Activated T-cell treated with anti-CD3 and anti-CD28 coated beads, Interleukin-2, amount 50 U/mL, for 4 hours (primary cell): ENCODE results near the gene MAD1L1. TPM values are rescaled to one million over a fixed set of nuclear protein-coding genes. Genes with fewer than 3 reads are reported as not detected.

Experiments
- ATAC-seq, 2 donors: fragments of 200-7000 bp; cut with Tn5 transposase; one replicate each; pipeline ENCODE4 v1.10.0; 2021
- DNase-seq: peaks from one replicate; pipeline ENCODE4 v3.0.0-alpha.2; 2020
- H3K27me3 Mint-ChIP-seq: one replicate; pipeline ENCODE4 v1.8.0; 2021; ENCODE audit warnings: low read depth, mixed read lengths
- H3K36me3 Mint-ChIP-seq: one replicate; pipeline ENCODE4 v1.8.0; 2022; ENCODE audit warnings: mixed read lengths; ENCODE audit not compliant: insufficient read depth
- H3K4me1 Mint-ChIP-seq: one replicate; pipeline ENCODE4 v1.8.0; 2021; ENCODE audit warnings: low read depth, mixed read lengths
- H3K4me3 Mint-ChIP-seq: one replicate; pipeline ENCODE4 v1.8.0; 2021; ENCODE audit warnings: mild to moderate bottlenecking, moderate library complexity, mixed read lengths
- H3K9me3 Mint-ChIP-seq: one replicate; pipeline ENCODE4 v1.8.0; 2021; ENCODE audit warnings: mixed read lengths
- total RNA-seq, 3 donors: library from RNA; stranded (reverse); gene quantifications; one replicate each; pipeline ENCODE4 v1.2.1, GENCODE V29; 2021

The MAD1L1 gene
- total RNA-seq, 3 donors from 2014 or later = 55.8 to 59.4 (median 57.9) TPM

DNA sequence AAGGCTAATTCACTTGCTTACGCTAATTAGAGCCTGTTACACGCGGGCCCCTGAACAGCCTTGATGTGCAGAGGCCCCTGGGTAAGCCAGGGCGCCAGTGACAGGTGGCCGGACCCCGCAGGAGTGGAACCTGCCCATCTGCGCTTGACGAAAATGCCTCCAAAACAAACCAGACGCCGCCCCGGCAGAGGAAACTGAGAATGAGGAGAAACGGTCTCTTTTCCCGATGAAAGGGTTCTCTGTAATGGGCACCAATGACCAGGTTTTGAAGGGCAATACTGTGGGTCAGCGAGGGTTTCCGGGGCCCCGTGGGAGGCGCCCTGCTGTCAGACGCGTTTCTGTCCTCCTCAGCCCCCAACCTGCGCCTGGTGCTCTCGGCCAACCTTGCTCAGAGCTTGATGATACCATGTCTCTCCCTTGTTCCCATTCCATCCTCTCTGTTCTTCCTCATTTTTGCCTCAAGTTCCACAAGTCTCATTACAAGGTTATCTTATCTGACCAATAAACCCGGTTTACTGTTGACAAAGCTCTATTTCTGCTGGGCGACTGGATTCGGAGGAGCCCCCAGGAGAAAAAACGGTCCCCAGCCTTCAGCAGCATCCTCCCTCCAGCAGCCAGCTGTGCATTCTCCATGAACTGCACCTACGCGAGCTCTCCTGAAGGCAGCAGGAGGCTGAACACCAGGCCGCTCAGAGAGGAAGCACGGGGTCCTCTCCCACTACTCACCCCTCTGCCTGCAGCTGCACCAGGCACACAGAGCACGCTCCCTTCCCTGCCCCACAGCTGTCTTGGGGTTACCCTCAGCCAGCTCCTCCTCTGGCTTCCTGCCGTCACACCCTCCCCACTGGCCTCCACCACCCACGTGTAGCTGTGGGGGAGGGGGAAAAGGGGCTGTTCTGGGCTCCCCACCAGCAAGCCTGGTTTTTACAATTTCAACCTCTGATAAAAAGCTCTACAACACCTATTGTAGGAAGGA is 202.0 kb downstream of the MAD1L1 start:
- no peaks in the 10 kb centered on the region for H3K27me3 Mint-ChIP-seq
- no peak for DNase-seq
- peak overlapping the region; percentile 6 for H3K4me3 Mint-ChIP-seq
- peaks cover 26% of the 10 kb centered on the region for H3K4me1 Mint-ChIP-seq
- H3K9me3 Mint-ChIP-seq = peaks cover 32% of the 10 kb centered on the region
- peaks cover 21% of the 10 kb centered on the region for H3K36me3 Mint-ChIP-seq
- ATAC-seq = peak; percentile 59 to 65

DNA sequence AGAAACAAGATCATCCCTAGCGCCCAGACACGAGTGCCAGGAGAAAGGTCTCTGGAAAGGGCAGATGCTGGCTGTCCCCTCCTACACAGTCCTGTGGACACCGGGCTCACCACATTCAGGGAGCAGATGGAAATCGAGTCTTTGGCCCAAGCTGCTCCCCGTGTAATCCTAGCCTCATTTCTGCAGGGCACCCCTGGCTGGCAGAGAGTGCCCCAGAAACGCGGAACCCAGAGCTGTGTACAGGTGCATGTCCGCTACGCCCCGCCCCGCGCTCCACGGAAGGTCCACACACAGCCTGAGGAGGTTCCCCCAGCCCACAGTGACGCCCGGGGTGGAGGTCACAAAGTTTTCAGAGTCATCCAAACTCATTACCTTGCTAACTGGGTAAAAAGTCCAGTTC is 202.8 kb downstream of the MAD1L1 start:
- H3K4me1 Mint-ChIP-seq = peaks cover 26% of the 10 kb centered on the region
- H3K27me3 Mint-ChIP-seq = no peaks in the 10 kb centered on the region
- ATAC-seq (no peak), DNase-seq (no peak)
- no peak overlapping the region for H3K4me3 Mint-ChIP-seq
- peaks cover 38% of the 10 kb centered on the region for H3K9me3 Mint-ChIP-seq
- H3K36me3 Mint-ChIP-seq = peaks cover 21% of the 10 kb centered on the region

DNA sequence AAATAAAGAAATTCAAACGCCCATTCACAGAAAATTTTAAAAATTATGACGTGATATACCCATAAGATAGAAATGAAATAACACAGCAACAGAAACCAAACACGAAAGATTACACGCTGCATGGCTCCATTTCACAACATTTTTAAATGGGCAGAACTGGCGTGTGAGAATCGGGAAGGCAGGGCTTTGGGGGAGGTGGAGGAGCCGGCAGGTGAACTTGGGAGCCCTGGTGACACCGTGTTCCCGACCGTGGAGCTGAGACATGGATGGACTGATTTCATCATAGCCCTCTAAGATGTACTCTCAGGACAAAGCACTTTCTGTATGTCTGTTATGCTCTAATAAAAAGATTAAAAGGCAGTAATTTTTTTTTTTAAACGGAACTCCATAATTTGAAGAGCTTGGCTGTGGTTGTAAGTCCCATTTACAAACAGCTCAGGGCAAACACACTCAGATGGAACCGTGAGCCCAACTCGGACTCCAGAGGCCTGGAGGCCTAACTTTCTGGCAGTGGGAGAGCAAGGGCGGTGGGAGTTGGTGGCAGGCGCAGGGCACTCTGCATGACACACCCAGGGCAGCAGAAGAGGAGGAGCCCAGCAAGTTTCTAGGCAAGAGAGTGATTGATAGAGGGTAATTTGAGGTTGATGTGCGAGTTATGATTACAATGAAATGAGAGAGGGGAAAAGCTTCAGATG is 203.4 kb downstream of the MAD1L1 start:
- DNase-seq (no peak), ATAC-seq (no peak)
- Mint-ChIP-seq H3K9me3 (peaks cover 43% of the 10 kb centered on the region), H3K36me3 (peaks cover 25% of the 10 kb centered on the region), H3K4me3 (no peak overlapping the region), H3K4me1 (peaks cover 24% of the 10 kb centered on the region), H3K27me3 (no peaks in the 10 kb centered on the region)

DNA sequence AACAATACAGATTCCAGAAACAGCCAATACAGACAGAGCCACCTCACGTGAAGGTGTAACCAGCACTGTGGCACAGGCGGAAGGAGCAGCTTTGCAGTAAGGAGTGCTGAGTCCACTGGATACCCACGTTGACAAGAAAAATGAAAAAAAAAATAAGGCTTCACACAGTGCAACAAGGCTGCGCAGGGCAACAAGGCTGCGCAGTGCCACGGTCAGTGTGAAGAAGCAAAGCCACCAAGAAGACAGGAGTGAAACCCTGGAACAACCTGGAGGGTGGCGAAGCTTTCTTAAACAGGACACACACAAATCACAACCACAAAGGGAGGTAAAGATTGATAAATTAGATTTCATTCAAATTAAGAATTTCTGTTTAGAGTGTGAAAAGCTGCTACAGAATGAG is 204.0 kb downstream of the MAD1L1 start:
- DNase-seq = no peak

DNA sequence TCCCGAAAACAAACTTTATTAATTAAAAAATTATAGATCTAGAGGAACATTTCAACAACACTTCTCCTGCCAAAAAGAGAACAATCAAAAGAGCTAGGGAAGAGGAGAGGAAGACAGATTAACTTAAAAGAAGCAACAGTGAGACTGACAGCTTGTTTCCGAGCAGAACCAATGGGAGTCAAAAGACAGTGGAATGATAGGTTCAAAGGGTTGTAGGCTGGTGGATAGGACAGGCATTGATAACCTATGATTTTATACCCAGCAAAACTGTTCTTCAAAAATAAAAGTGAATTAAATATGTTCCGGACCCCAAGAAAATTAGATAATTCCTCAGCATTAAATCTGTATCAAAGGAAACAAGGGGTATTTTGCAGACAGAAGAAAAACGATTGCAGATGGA is 207.6 kb downstream of the MAD1L1 start:
- DNase-seq (no peak), ATAC-seq (no peak)
- peaks cover 24% of the 10 kb centered on the region for H3K36me3 Mint-ChIP-seq
- H3K9me3 Mint-ChIP-seq = peaks cover 46% of the 10 kb centered on the region
- H3K4me1 Mint-ChIP-seq = peaks cover 12% of the 10 kb centered on the region
- no peak overlapping the region for H3K4me3 Mint-ChIP-seq
- no peaks in the 10 kb centered on the region for H3K27me3 Mint-ChIP-seq

More for the DNA sequence above, 204.0 kb downstream of the MAD1L1 start:
- Mint-ChIP-seq H3K36me3 (peaks cover 28% of the 10 kb centered on the region), H3K27me3 (no peaks in the 10 kb centered on the region), H3K4me1 (peaks cover 24% of the 10 kb centered on the region), H3K4me3 (no peak overlapping the region), H3K9me3 (peaks cover 46% of the 10 kb centered on the region)
- no peak for ATAC-seq

DNA sequence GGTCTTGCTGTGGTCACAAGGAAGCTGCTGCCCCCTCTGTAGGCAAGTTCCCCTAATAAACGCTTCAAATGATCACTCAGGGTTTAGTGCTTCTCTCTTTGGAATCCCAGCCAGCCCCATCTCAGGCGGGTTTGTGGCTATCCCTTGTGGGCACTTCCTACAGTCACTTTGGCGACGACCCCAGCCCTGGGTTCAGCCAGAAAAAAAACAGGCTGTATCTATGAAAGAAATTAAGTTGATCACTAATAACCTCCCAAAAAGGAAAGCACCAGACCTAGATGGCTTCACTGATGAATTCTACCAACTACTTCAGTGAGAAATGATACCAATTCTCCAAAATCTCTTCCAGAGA is 208.2 kb downstream of the MAD1L1 start:
- H3K9me3 Mint-ChIP-seq = peaks cover 46% of the 10 kb centered on the region
- DNase-seq (no peak), ATAC-seq (no peak)
- no peaks in the 10 kb centered on the region for H3K27me3 Mint-ChIP-seq
- peaks cover 17% of the 10 kb centered on the region for H3K4me1 Mint-ChIP-seq
- peaks cover 22% of the 10 kb centered on the region for H3K36me3 Mint-ChIP-seq
- H3K4me3 Mint-ChIP-seq = no peak overlapping the region

DNA sequence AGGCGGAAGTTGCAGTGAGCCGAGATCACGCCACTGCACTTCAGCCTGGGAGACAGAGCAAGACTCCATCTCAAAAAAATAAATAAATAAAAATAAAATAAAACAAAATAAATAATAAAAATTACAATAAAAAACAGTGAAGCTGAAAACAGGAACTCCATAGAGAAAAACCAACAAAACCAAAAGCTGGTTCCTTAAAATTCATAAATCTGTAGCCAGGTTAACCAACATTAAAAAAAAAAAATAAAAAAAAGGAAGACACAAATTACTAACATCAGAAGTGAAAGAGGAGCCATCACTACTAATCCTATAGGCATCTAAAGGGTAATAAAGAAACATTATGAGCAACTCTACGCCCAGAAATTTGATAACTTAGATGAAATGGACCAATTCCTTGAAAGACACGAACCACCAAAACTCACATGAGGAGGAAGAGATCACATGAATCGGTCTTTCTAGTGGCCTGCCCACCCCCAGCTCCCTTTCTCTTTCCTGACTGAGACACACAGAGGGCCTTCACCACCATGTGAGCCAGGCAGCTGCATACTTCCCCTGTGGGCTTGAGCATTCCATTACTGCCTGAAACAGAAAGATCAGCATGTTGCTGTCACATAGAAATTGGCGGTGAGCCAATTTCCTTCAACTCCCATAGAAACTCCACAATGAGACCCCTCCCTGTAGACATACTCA is 208.7 kb downstream of the MAD1L1 start:
- peaks cover 18% of the 10 kb centered on the region for H3K4me1 Mint-ChIP-seq
- DNase-seq (no peak), ATAC-seq (no peak)
- H3K9me3 Mint-ChIP-seq = peaks cover 43% of the 10 kb centered on the region
- H3K36me3 Mint-ChIP-seq = peaks cover 17% of the 10 kb centered on the region
- no peaks in the 10 kb centered on the region for H3K27me3 Mint-ChIP-seq
- H3K4me3 Mint-ChIP-seq = no peak overlapping the region

DNA sequence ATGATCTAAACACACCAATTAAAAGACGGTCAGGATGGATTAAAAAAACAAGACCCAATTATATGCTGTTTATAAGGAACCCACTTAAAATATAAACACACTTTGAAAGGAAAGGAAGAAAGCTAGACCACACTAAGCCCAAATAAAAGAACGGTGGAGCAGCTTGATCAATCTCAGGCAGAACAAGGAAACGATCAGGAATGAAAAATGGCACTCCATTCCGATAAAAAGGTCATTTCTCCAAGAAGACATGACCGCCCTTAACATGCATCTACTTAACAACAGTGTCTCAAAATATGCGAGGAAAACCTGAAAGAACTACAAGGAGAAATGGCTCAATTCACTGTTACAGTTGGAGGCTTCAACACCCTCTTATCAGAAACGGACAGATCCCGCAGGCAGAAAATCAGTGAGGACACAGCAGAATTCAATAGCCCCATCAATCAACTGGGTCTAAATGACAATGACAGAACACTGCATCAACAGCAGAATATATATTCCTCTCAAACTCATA is 210.0 kb downstream of the MAD1L1 start:
- Mint-ChIP-seq H3K36me3 (peaks cover 13% of the 10 kb centered on the region), H3K4me3 (no peak overlapping the region), H3K27me3 (no peaks in the 10 kb centered on the region), H3K4me1 (peaks cover 22% of the 10 kb centered on the region), H3K9me3 (peaks cover 34% of the 10 kb centered on the region)
- no peak for DNase-seq
- ATAC-seq = no peak

DNA sequence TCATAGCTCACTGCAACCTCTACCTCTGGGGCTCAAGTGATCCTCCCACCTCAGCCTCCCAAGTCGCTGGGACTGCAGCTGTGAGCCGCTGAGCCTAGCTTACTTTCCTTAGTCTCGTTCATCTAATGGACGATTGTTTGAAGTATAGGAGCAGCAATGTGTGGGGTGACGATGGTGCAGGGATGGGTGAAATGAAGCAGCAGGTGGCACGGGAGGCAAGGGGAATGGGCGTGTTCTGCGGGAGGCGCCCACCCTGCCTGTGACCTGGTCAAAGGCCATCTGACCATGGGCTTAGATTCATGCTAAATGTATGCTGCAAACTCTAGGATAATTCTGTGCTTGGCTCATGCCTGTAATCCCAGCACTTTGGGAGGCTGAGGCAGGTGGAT is 210.7 kb downstream of the MAD1L1 start:
- Mint-ChIP-seq H3K4me3 (no peak overlapping the region), H3K9me3 (peaks cover 26% of the 10 kb centered on the region), H3K4me1 (peaks cover 22% of the 10 kb centered on the region), H3K27me3 (no peaks in the 10 kb centered on the region), H3K36me3 (peaks cover 13% of the 10 kb centered on the region)
- no peak for ATAC-seq
- DNase-seq = no peak

DNA sequence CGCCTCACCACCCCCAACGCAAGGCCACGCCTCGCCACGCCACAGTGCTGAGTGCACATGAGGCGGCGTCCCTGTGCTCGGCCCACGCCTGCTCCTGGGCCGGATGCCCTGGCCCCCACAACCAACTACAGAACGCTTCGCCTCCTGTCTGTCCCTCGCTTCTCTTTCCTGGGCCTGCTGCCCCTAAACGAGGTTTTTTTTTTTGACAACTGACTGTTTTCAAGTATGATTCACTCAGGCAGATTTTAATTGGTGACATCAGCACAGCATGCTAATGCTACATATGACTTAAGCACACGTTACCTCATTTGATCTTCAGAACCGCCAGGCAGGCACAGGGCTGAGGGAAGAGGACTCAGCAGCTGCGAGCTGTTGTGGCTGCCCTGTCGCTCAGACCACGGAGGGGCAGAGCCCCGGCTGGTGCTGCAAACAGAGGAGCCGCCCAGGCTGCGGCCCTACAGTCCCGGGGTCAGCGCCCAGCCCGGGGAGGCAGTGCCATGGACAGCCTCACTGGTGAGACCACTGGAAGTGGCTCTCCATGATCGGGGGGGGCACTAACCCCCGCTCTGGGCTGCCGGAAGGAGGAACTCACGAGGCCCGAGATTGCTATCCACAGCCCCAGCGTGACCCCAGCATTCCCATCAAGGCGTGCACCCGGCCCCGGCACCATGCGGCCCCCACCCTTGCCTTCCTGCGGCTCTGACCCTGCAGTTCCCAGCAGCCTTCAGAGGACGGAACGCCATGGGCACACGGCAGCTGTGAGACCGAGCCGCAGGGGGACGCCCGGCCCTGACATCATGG is 212.8 kb downstream of the MAD1L1 start:
- peaks cover 7% of the 10 kb centered on the region for H3K36me3 Mint-ChIP-seq
- H3K4me3 Mint-ChIP-seq = peak overlapping the region; percentile 54

DNA sequence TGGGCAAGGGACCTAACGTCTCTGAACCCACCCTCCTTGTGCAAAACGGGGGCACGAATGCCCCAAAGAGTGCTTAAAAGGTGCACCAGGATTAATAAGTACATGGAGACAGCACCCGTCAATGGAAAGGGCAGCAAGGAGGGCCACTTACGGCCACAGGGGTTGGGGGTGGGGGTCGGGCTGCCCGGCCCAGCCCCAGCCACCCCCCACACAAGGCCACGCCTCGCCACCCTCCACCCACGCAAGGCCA is 213.4 kb downstream of the MAD1L1 start:
- peak; percentile 2 to 4 for ATAC-seq
- Mint-ChIP-seq H3K27me3 (no peaks in the 10 kb centered on the region), H3K9me3 (peaks cover 3% of the 10 kb centered on the region), H3K4me3 (no peak overlapping the region), H3K36me3 (peaks cover 3% of the 10 kb centered on the region), H3K4me1 (peaks cover 22% of the 10 kb centered on the region)
- no peak for DNase-seq

More for the DNA sequence above, 212.8 kb downstream of the MAD1L1 start:
- ATAC-seq (peak; percentile 90 to 92), DNase-seq (peak; percentile 44)
- Mint-ChIP-seq H3K9me3 (peaks cover 7% of the 10 kb centered on the region), H3K4me1 (peaks cover 22% of the 10 kb centered on the region), H3K27me3 (no peaks in the 10 kb centered on the region)

DNA sequence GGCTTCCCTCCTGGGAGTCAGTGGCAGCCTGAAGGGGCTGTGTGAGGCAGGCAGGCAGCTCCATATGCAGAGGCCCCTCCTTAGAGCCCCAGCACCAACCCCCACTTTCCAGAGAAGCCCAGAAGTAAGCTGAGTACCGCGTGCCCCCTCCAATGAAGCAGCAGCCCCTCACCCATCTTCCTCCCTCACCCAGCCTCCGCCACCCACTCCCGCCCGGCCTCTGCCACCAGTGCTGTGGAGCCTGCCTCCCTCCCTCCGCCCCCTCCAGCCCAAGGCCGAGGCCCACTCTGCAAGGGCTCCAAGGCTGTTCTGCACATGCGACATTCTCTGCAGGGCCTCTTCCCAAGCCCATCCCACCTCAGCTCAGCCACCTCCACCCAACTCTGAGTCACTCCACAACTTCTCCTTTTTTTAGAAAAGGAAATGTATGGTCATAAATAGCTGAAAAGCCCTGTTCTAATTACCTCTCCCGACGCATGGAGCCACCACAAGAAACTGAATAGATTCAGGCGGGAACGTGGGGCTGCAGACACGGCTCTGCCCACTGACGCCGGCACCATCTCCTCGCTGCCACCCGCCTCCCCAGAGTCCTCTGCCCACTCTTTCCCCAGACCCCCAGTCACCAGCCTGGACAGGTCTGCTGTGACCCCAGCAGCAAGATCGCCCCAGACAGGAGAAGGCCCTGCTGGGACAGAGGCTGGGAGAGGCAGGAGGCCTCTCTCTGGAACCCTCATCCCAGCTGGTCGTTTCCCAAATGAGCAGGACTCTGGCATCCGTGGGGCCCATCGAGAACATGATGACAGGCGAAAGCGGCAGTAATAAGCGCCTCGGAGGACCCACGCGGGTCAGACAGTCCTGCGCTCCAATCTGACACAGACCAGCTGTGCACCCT is 213.9 kb downstream of the MAD1L1 start:
- Mint-ChIP-seq H3K4me1 (peaks cover 22% of the 10 kb centered on the region), H3K4me3 (no peak overlapping the region), H3K9me3 (no peaks in the 10 kb centered on the region), H3K27me3 (no peaks in the 10 kb centered on the region), H3K36me3 (no peaks in the 10 kb centered on the region)
- DNase-seq (no peak), ATAC-seq (no peak)

DNA sequence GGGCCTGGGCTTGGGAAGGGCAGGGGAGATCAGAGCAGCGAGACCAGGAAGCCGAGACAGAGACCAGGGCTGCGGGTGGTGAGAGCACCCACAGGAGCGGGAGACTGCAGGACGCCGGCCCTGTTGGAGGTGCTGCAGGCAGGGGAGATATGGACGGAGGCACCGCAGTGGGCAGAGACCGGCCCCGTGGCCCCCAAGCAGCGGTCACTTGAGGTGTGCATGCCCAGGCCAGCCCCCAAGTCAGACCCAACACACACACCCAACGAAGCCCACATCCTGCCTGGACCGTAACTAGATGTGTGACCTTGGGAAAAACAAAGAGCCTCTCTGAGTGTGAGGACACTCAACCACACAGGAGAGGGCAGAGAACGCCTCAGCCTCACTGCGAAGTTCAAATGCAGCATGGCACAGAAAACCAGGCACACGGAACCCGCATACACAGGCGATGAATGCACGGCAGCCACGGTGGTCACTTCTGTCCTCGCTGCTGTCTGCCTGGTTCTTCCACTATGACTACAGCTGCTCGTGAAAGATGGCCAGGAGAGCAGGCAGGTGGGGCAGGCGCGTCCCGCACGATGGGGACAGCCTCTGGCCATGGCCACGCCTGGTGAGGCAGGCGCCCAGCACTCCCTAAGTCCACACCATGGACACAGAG is 214.7 kb downstream of the MAD1L1 start:
- Mint-ChIP-seq H3K27me3 (no peaks in the 10 kb centered on the region), H3K9me3 (no peaks in the 10 kb centered on the region), H3K4me1 (peaks cover 22% of the 10 kb centered on the region), H3K4me3 (no peak overlapping the region), H3K36me3 (peaks cover 6% of the 10 kb centered on the region)
- DNase-seq (no peak), ATAC-seq (no peak)
